ENCODE data around the gene GAB4.
"Not testable (repeated sequence)": the region's sequence is repeated elsewhere in the genome, so short reads cannot be mapped to it uniquely, and the experiment has no call there.

The GAB4 gene

GRCh38 chr22:17007852-17008731 is at the start of gene GAB4:
Gene GAB4 (minus strand): TSS chr22:17008222. CDS start chr22:17008114, 108 bp downstream.
- DNase-seq (ENCODE audit: low read depth): no peak

- DNase-seq (ENCODE audit: low read depth): no peak
Measured at GRCh38 chr22:17056807-17057206, 48.8 kb upstream of the GAB4 start.

DNA sequence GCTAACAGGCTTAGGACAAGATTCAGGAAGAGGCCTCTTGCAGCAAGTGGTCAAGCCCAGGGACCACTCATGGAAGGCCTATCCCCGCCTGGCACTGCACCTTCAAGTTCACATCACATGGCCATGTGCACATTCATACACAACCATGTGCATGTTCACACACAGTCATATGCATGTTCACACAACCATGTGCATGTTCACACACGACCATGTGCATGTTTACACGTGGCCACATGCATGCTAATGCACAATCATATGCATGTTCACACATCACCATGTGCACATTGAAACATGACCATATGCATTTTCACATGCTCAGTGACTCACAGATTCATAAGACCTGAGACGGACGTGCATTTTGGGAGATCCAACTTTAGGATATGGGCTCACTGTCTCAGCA is 48.0 kb upstream of the GAB4 start:
- DNase-seq (ENCODE audit: low read depth): no peak

DNA sequence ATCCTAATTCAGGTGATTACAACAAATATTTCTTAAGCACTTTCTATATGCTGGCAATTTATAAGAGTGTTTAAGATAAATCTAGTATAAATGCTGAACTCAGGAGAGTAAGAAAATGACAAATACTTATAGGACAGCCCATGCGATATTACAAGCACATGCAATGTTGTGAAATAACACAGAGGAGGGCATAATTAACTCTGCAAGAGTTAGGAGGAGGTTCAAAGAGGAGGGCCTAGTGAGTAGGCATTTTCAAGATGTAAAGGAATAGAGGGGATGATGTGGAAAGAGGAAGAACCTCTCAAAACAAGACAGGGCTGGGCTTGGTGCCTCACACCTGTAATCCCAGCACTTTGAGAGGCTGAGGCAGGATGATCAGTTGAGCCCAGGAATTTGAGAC is 39.6 kb upstream of the GAB4 start:
- no peak for DNase-seq (ENCODE audit: low read depth)

DNA sequence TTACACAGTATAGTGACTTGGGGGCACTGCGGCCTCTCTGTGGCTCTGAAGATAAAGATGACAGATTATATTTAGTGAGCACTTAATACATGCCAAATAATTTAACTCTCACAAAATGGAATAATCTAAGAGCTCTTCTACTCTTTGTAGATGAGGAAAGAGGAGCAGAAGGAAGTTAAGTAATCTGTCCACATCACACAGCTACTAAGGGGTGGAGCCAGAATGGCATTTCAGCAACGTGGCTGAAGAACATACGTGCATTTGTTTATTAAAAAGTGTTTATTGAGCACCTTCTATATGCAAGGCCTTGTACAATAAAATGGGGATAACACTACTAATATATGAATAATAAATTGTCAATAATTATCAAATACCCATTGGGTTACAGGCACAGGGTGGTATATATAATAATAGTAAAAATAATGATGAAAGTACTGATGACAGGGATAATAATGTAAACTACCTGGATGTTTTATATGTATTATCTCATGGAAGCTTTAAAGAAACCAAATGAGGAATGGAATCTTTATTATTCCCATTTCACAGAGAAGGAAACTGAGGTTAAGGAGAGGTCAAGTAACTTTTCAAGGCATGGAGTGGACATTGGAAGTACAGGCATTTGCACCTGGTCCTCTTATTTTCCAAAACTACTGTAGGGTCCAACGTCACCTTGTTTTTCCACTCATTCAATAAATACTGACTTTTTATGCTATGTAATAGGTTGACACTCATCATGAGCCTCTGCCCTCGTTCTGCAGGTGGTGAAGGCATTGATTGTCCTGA is 38.7 kb upstream of the GAB4 start:
- no peak for DNase-seq (ENCODE audit: low read depth)

- DNase-seq (ENCODE audit: low read depth): no peak
Measured at GRCh38 chr22:17043521-17043920, 35.5 kb upstream of the GAB4 start.

- peak; percentile 20 for DNase-seq (ENCODE audit: low read depth)
Measured at GRCh38 chr22:17036842-17037711, 29.1 kb upstream of the GAB4 start.

DNA sequence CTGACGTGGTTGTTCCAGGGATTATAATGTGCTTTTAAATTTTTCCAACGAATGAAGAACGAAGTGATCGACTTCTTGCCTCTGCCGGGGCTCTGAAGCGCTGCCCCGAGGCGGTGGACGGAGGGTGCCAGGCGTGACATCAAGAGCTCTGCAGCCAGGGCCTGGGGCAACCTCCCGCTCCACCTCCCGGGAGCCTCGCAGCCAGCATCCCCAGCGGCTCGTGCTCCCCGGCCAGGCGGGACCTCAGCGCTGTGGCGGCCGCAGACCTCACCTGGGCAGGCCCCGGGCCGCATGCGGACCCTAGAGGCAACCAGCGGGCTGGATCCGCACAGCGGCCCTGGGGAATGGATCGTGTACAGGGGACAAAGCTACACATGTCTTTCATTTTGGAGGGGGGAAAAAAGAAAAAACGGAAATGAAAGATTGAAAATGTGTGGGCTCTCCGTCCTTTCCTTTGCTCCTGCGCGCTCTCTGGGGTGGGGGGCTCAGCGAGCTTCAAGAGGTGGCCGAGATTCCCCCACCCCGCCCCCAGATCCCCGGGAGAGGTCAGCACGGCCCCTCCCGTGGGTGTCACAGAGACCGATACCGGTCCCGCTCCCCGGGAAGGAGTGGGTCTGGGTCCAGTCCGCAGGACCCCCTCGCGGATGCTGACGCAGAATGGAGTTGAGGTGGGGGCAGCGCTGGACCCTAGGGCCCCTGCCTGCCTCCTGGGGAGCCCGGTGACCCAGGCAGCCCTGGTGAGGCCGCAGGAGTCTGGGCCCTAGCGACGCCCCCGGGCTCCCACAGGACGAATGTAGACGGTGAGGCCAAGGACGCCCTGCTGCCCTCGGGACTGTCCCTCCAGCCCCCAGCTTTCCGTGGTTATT is 28.2 kb upstream of the GAB4 start:
- DNase-seq (ENCODE audit: low read depth): not testable (repeated sequence)

GRCh38 chr22:17035246-17035645 is 27.2 kb upstream of the GAB4 start:
- DNase-seq (ENCODE audit: low read depth): no peak

DNA sequence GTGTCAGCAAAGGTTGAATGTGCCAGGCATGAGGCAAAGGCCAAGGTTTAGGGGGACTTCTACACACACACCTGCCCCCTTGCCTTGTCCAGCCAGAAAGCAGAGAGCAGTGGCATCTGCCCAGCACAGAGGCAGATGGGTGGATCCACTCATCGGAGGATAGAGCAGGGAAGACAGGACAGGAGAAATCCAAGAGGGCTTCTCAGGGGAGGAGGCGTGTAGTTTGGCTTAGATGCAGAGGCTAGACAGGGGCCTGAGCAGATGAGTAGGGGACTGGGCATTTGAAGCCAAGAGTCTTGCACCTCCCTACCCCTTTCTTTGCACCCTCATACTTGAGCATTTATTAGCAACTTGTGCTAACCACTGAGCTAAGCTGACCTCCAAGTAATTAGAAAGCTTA is 26.5 kb upstream of the GAB4 start:
- not testable (repeated sequence) for DNase-seq (ENCODE audit: low read depth)

DNA sequence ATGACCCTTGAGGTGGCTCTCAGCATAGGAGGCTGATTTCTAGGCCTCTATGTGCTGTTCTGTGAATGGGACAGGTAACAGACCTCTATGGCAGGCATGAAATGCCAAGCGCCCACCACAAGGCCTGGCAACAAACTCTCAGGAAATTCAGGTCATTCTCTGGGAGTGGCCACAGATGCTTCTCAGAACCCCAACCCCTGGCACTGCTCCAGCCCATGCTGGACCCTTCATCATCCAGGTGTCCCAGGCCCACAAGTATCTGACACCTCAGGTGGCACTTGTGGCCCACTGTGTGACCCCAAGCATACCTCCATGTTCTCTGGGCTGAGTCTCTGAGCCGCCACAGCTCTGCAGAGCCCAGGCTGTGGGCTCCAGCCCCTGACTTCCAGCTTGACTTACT is 24.3 kb upstream of the GAB4 start:
- not testable (repeated sequence) for DNase-seq (ENCODE audit: low read depth)

DNA sequence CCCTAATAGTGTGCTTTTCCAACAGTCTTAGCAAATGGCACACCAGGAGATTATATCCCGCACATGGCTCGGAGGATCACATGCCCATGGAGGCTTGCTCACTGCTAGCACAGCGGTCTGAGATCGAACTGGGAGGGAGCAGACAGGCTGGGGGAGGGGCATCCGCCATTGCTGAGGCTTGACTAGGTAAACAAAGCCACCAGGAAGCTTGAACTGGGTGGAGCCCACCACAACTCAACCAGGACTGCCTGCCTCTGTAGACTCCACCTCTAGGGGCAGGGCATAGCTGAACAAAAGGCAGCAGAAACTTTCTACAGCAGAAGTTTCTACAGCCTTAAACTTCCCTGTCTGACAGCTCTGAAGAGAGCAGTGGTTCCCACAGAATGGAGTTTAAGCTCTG is 16.4 kb upstream of the GAB4 start:
- not testable (repeated sequence) for DNase-seq (ENCODE audit: low read depth)

GRCh38 chr22:17015552-17015951 is 7.5 kb upstream of the GAB4 start:
- DNase-seq (ENCODE audit: low read depth): not testable (repeated sequence)

GRCh38 chr22:17014101-17014440 is 6.0 kb upstream of the GAB4 start:
- not testable (repeated sequence) for DNase-seq (ENCODE audit: low read depth)

- no peak for DNase-seq (ENCODE audit: low read depth)
Measured at GRCh38 chr22:17013396-17014100, 5.5 kb upstream of the GAB4 start.

- no peak for DNase-seq (ENCODE audit: low read depth)
Measured at GRCh38 chr22:17012267-17012666, 4.2 kb upstream of the GAB4 start.

DNA sequence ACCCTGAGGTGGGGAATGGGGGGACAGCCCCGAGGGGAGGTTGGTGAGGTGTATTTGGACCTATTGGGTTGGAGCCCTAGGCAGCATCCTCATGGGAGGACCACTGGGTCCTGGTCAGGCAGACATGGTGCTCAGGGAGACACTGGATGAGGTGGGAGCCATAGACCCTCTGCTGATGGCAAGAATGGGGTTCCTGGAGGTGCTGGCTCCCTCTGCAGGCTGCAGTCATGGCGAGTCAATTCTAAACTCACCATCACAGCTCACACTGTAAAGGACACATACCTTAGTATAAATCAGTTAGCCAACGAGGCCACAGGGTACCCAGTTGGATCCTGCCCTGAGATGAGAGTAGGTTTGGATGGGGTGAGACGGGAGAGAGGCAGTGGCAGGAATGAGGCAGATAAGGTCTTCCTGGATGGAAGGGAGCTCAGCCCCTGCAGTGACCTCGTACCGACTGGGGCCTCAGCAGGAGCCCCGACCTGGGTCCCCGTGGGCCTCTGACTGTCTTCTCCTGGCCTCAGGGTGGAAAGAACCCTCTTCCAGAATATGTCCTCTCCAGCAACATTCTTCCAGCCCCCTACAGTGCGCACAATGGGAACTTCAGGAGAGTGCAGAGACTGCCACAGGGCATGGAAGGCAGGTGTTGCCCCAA is 1.7 kb upstream of the GAB4 start:
- DNase-seq (ENCODE audit: low read depth): no peak

- no peak for DNase-seq (ENCODE audit: low read depth)
Measured at GRCh38 chr22:17007257-17007656, 765 bp downstream of the GAB4 start.

DNA sequence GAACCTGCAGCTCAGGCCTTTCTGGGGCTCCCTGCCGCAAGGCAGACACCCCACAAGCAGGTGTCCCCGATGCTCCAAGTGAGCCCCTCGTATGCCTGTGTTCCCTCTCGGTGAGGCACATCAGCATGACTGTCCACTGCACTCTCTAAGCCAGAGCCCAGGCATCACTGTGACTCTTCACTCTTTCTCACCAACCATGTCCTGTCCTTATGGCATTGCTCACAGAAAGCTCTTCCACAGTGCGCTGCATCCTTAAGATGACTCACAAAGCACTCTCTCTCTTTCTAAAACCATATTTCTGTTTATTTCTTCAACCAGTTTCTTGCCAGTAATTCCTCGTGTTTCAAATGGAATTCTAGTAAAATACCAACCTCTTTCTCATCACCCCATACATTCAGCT is 18.1 kb downstream of the GAB4 start:
- no peak for DNase-seq (ENCODE audit: low read depth)

DNA sequence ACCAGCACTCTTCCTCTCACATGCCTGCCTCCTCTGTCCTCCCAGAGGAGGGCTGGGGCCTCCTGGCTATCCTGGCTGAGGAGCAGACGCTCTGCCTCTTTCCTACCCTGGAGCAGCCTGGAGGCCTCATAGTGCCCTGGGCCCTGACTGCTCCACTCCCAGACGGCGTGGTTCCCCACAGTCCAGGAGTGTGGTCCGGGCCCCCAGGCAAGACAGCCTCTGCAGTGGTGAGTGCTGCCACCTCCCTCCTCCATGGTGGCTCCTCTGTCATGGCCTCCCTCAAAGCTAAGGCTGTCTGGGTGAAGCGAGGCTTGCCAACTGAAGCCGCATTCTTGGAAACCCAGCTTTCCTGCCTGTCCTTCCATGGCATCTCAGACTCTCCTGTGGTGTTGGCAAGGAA is 19.8 kb downstream of the GAB4 start:
- no peak for DNase-seq (ENCODE audit: low read depth)
